Mesenchymal stem cell (in vitro differentiated cells and primary cell): ENCODE data around the gene GPS1.

Experiments used
- DNase-seq: peaks from one replicate; pipeline ENCODE4 v3.0.0-alpha.2; 2013
- H2AFZ ChIP-seq: one replicate; pipeline ENCODE4 v1.6.1; 2013; ENCODE audit warnings: low read depth, mild to moderate bottlenecking, control low read depth, inconsistent platforms, low read length, moderate library complexity
- H2AK5ac ChIP-seq: 2 replicates; pipeline ENCODE4 v1.6.1; 2013; ENCODE audit warnings: low read length, moderate library complexity, mild to moderate bottlenecking, inconsistent platforms; ENCODE audit not compliant: severe bottlenecking
- H2BK120ac ChIP-seq: one replicate; pipeline ENCODE4 v1.6.1; 2013; ENCODE audit warnings: low read depth, mild to moderate bottlenecking, inconsistent platforms, low read length, moderate library complexity
- H2BK12ac ChIP-seq, 2 experiments: one replicate each; pipeline ENCODE4 v1.6.1; 2013; ENCODE audit warnings: inconsistent platforms in 2 of 2, low read length in 2 of 2, mild to moderate bottlenecking in 2 of 2, moderate library complexity in 2 of 2, control low read depth in 1 of 2
- H2BK15ac ChIP-seq: one replicate; pipeline ENCODE4 v1.6.1; 2013; ENCODE audit warnings: mild to moderate bottlenecking, low read depth, inconsistent platforms; ENCODE audit not compliant: poor library complexity, severe bottlenecking
- H2BK5ac ChIP-seq: 2 replicates; pipeline ENCODE4 v1.6.1; 2013; ENCODE audit warnings: low read depth, mild to moderate bottlenecking, low read length, control low read depth, inconsistent platforms; ENCODE audit not compliant: poor library complexity, severe bottlenecking
- H3K14ac ChIP-seq, 2 experiments: one replicate each; pipeline ENCODE4 v1.6.1; 2013; ENCODE audit warnings: inconsistent platforms in 2 of 2, low read length in 2 of 2, control low read depth in 1 of 2, mild to moderate bottlenecking in 1 of 2, moderate library complexity in 1 of 2
- H3K18ac ChIP-seq, 2 experiments: one replicate each; pipeline ENCODE4 v1.6.1; 2013; ENCODE audit warnings: inconsistent platforms in 2 of 2, low read length in 2 of 2, control low read depth in 1 of 2, low read depth in 1 of 2, mild to moderate bottlenecking in 1 of 2
- H3K23ac ChIP-seq, 2 experiments: one replicate each; pipeline ENCODE4 v1.6.1; 2013; ENCODE audit warnings: inconsistent platforms in 2 of 2, low read length in 2 of 2, mild to moderate bottlenecking in 2 of 2, moderate library complexity in 2 of 2, control low read depth in 1 of 2
- H3K27ac ChIP-seq: 2 replicates; pipeline ENCODE4 v1.5.1; 2013; ENCODE audit warnings: mild to moderate bottlenecking, moderate library complexity, low read length, control low read depth, inconsistent platforms; ENCODE audit not compliant: poor library complexity, severe bottlenecking
- H3K27me3 ChIP-seq, 2 experiments: 2 replicates each; pipeline versions ENCODE4 v1.6.1 to v1.7.0; 2013; ENCODE audit warnings: low read length in 2 of 2, mild to moderate bottlenecking in 2 of 2, moderate library complexity in 2 of 2, control low read depth in 1 of 2, inconsistent platforms in 1 of 2; ENCODE audit not compliant: control insufficient read depth in 1 of 2, insufficient read depth in 1 of 2
- H3K36me3 ChIP-seq, 2 experiments: 2 replicates each; pipeline versions ENCODE4 v1.6.1 to v1.7.0; 2013; ENCODE audit warnings: low read length in 2 of 2, control low read depth in 1 of 2, inconsistent platforms in 1 of 2, low read depth in 1 of 2, mild to moderate bottlenecking in 1 of 2; ENCODE audit not compliant: insufficient read depth in 2 of 2, control insufficient read depth in 1 of 2
- H3K4ac ChIP-seq, 2 experiments: one replicate each; pipeline ENCODE4 v1.6.1; 2013; ENCODE audit warnings: inconsistent platforms in 2 of 2, low read length in 2 of 2, mild to moderate bottlenecking in 2 of 2, moderate library complexity in 2 of 2, control low read depth in 1 of 2, low read depth in 1 of 2
- H3K4me1 ChIP-seq: 2 replicates; pipeline ENCODE4 v1.6.1; 2013; ENCODE audit warnings: low read depth, low read length, control low read depth; ENCODE audit not compliant: control insufficient read depth, insufficient read depth
- H3K4me2 ChIP-seq: 2 replicates; pipeline ENCODE4 v1.6.1; 2013; ENCODE audit warnings: low read length, mild to moderate bottlenecking, inconsistent platforms; ENCODE audit not compliant: poor library complexity, severe bottlenecking
- H3K4me3 ChIP-seq, 2 experiments: 2 replicates each; pipeline versions ENCODE4 v1.5.1 to v1.7.0; 2013; ENCODE audit warnings: low read length in 2 of 2, mild to moderate bottlenecking in 2 of 2, control low read depth in 1 of 2, low read depth in 1 of 2; ENCODE audit not compliant: insufficient read depth in 1 of 2
- H3K79me1 ChIP-seq: replicated peaks from 2 replicates; pipeline ENCODE4 v1.6.1; 2013; ENCODE audit warnings: mild to moderate bottlenecking, control low read depth, low read length, inconsistent platforms; ENCODE audit not compliant: poor library complexity, severe bottlenecking
- H3K9ac ChIP-seq: 2 replicates; pipeline ENCODE4 v1.7.0; 2013; ENCODE audit warnings: mild to moderate bottlenecking, low read length, moderate library complexity
- H3K9me3 ChIP-seq: 2 replicates; pipeline ENCODE4 v1.7.0; 2013; ENCODE audit warnings: mild to moderate bottlenecking, low read length; ENCODE audit not compliant: control insufficient read depth
- H4K8ac ChIP-seq: one replicate; pipeline ENCODE4 v1.6.1; 2013; ENCODE audit warnings: inconsistent platforms, mild to moderate bottlenecking, low read length, moderate library complexity
- H4K91ac ChIP-seq: one replicate; pipeline ENCODE4 v1.6.1; 2013; ENCODE audit warnings: mild to moderate bottlenecking, low read length, inconsistent platforms
- WGBS: methylation state at CpG from one replicate; pipeline ENCODE4 v1.1.7; 2013; ENCODE audit warnings: mixed read lengths; 5-methylcytosine and 5-hydroxymethylcytosine counted together

GPS1 gene

DNA sequence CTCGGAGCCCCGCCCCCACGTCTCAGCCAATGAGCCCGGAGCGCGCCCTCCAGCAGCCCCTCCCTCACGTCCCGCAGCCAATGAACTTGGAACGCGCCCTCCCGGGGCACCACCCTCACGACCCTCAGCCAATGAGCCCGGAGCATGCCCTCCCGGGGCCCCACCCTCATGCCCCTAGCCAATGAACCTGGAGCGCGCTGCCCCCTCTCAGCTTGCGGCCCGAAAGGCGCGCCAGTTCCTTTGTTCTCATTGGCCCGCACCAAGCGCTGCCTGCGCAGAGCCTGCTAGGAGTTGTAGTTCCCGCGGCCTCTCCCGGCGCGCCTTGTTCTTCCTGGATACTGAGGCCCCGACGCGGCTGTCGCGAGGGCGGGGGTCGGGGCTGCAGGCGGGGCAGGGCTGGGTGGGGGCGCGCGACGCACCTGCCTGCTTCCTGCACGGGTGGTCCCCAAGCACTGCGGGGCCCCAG lies 28.7 kb upstream of the GPS1 start, which contains the start of gene LRRC45:
TSS of gene LRRC45 (plus strand) at position 325 of the 466 bp plus-strand sequence. CDS start 339 bp downstream, outside the sequence.
- peak within 1 kb of the TSS in 1 of 2 experiments; percentile 95 for H3K14ac ChIP-seq
- H3K18ac ChIP-seq: peak within 1 kb of the TSS; percentile 50 to 88
- 1% methylated on average over 36 of the region's 42 CpGs for WGBS

GRCh38 chr17:82023447-82024241 lies 28.1 kb upstream of the GPS1 start:
- H3K27me3 ChIP-seq: no peaks in the 10 kb centered on the region
- H3K9ac ChIP-seq: peak overlapping the region; percentile 71
- peaks cover 33% of the 10 kb centered on the region for H3K4me1 ChIP-seq
- H4K8ac ChIP-seq: no peak overlapping the region
- peaks cover 5 to 48% of the 10 kb centered on the region in 2 experiments for H3K36me3 ChIP-seq
- no peak overlapping the region for H2BK5ac ChIP-seq
- peak overlapping the region; percentile 75 to 82 for H3K4me3 ChIP-seq
- DNase-seq: peak; percentile 43
- peak overlapping the region in 1 of 2 experiments; percentile 95 for H3K14ac ChIP-seq
- peak overlapping the region; percentile 96 for H3K4me2 ChIP-seq
- peaks cover 34% of the 10 kb centered on the region for H3K79me1 ChIP-seq
- H4K91ac ChIP-seq: peak overlapping the region; percentile 22
- no peak overlapping the region for H2AK5ac ChIP-seq
- peak overlapping the region; percentile 63 to 71 for H3K4ac ChIP-seq
- peak overlapping the region in 1 of 2 experiments; percentile 34 for H2BK12ac ChIP-seq
- no peak overlapping the region for H2BK15ac ChIP-seq
- WGBS: 13% methylated on average over 55 of the region's 55 CpGs
- H3K23ac ChIP-seq: peak overlapping the region in 1 of 2 experiments; percentile 75
- no peak overlapping the region for H3K27ac ChIP-seq
- H3K9me3 ChIP-seq: no peaks in the 10 kb centered on the region
- no peak overlapping the region for H2BK120ac ChIP-seq
- H2AFZ ChIP-seq: peak overlapping the region; percentile 76
- H3K18ac ChIP-seq: peak overlapping the region; percentile 10 to 37

More for the DNA sequence above, 28.7 kb upstream of the GPS1 start, which contains the start of gene LRRC45:
- peak within 1 kb of the TSS; percentile 58 for H2BK120ac ChIP-seq
- peaks cover 38% of the 10 kb centered on the region for H3K4me1 ChIP-seq
- peak within 1 kb of the TSS in 1 of 2 experiments; percentile 87 for H3K23ac ChIP-seq
- H2BK5ac ChIP-seq: no peak within 1 kb of the TSS
- peak within 1 kb of the TSS; percentile 38 for H2AK5ac ChIP-seq
- H3K36me3 ChIP-seq: peaks cover 10 to 48% of the 10 kb centered on the region in 2 experiments
- peak within 1 kb of the TSS; percentile 93 for H2AFZ ChIP-seq
- H2BK15ac ChIP-seq: no peak within 1 kb of the TSS
- H3K27me3 ChIP-seq: no peaks in the 10 kb centered on the region
- DNase-seq: peak; percentile 100
- H3K4me3 ChIP-seq: peak within 1 kb of the TSS; percentile 90 to 93
- peak within 1 kb of the TSS; percentile 63 to 71 for H3K4ac ChIP-seq
- peak within 1 kb of the TSS; percentile 89 for H3K9ac ChIP-seq
- H2BK12ac ChIP-seq: peak within 1 kb of the TSS; percentile 52 to 67
- H4K91ac ChIP-seq: peak within 1 kb of the TSS; percentile 80
- no peaks in the 10 kb centered on the region for H3K9me3 ChIP-seq
- H4K8ac ChIP-seq: peak within 1 kb of the TSS; percentile 45
- peak within 1 kb of the TSS; percentile 96 for H3K4me2 ChIP-seq
- peaks cover 34% of the 10 kb centered on the region for H3K79me1 ChIP-seq
- no peak within 1 kb of the TSS for H3K27ac ChIP-seq

DNA sequence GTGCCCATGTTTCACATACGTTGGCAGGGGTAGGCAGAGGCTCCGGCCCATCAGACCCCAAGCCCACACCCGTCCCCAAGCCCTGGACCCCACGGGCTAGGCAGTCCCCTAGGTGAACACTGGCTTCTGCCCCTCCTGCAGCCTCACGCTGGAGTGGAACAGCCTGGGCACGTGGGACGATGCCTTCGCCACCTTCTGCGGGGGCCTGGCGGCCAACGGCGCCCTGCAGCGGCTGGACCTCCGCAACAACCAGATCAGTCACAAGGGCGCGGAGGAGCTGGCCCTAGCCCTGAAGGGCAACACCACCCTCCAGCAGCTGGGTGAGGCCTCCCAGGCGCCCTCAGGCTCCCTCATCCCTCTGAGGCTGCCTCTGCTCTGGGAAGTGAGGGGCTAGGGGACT lies 26.8 kb upstream of the GPS1 start:
- no peak overlapping the region for H2BK12ac ChIP-seq
- WGBS: 96% methylated on average over 17 of the region's 17 CpGs

DNA sequence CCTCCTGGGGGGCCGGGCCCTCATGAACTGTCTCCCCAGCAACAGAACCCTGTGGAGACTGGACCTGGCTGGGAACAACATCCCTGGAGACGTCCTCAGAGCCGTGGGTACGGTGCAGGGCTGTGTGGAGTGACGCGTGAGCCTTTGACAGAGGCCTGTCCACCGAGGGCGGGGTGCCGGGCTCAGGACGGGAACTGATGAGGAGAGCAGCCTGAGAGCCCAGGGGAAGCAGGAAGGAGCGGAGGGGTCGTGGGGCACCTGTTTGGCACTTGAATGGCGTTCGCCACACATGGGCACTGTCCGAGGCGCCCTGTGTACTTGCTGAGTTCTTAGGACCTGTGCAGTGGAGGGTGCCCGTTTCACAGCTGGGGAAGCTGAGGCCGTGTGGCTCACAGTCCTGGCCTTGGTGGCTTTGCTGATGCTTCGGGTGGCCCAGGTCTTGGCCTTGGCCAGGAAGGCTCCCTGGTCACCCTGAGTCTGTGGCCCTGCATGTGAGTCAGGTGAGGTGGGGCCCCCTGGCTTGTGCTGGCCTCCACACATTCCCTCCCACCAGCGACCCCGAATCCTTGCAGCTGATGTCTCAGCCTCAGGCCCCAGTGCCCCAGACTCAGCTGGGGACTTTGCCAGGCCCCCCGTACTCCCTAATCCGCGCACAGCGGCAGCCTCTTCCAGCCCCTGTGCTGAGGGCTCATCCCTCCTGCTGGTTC lies 26.1 kb upstream of the GPS1 start:
- Histone ChIP-seq H3K9me3 (no peaks in the 10 kb centered on the region), H3K4me3 (no peak overlapping the region), H3K4me2 (no peak overlapping the region), H3K36me3 (peaks cover 0 to 50% of the 10 kb centered on the region in 2 experiments), H2BK120ac (no peak overlapping the region), H3K27me3 (no peaks in the 10 kb centered on the region), H4K8ac (no peak overlapping the region), H3K27ac (no peak overlapping the region), H3K9ac (no peak overlapping the region), H3K4me1 (peaks cover 32% of the 10 kb centered on the region), H3K4ac (no peak overlapping the region), H2AFZ (no peak overlapping the region), H2BK5ac (no peak overlapping the region), H3K23ac (no peak overlapping the region), H2BK12ac (no peak overlapping the region), H4K91ac (no peak overlapping the region), H2AK5ac (no peak overlapping the region), H3K79me1 (peaks cover 25% of the 10 kb centered on the region), H3K18ac (no peak overlapping the region), H3K14ac (no peak overlapping the region), H2BK15ac (no peak overlapping the region)
- no peak for DNase-seq
- WGBS: 97% methylated on average over 25 of the region's 25 CpGs

More for the DNA sequence above, 26.8 kb upstream of the GPS1 start:
- H3K27me3 ChIP-seq: no peaks in the 10 kb centered on the region
- H3K4me1 ChIP-seq: peaks cover 31% of the 10 kb centered on the region
- no peak overlapping the region for H3K9ac ChIP-seq
- no peak overlapping the region for H3K27ac ChIP-seq
- no peak overlapping the region for H3K14ac ChIP-seq
- H2AFZ ChIP-seq: no peak overlapping the region
- no peak overlapping the region for H2BK15ac ChIP-seq
- no peak overlapping the region for H2AK5ac ChIP-seq
- no peak overlapping the region for H4K8ac ChIP-seq
- H3K4me3 ChIP-seq: no peak overlapping the region
- no peak for DNase-seq
- H4K91ac ChIP-seq: no peak overlapping the region
- H3K4me2 ChIP-seq: no peak overlapping the region
- peaks cover 30% of the 10 kb centered on the region for H3K79me1 ChIP-seq
- no peaks in the 10 kb centered on the region for H3K9me3 ChIP-seq
- H3K4ac ChIP-seq: no peak overlapping the region
- no peak overlapping the region for H2BK120ac ChIP-seq
- H2BK5ac ChIP-seq: no peak overlapping the region
- H3K18ac ChIP-seq: no peak overlapping the region
- peaks cover 0 to 50% of the 10 kb centered on the region in 2 experiments for H3K36me3 ChIP-seq
- H3K23ac ChIP-seq: no peak overlapping the region
